ENCODE data around the gene ACOT7.
"Not testable (repeated sequence)": the region's sequence is repeated elsewhere in the genome, so short reads cannot be mapped to it uniquely, and the experiment has no call there.

Gene ACOT7

DNA sequence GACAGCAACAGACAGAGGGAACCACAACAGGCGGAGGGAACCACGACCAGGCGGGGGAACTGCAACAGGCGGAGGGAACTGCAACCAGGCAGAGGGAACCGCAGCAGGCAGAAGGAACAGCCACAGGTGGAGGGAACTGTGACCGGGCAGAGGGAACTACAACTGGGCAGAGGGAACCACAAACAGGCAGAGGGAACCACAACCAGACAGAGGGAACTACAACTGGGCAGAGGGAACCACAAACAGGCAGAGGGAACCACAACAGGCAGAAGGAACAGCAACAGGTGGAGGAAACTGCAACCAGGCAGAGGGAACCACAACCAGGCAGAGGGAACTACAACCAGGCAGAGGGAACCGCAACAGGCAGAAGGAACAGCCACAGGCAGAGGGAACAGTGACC, 85.9 kb downstream of the ACOT7 start:
- not testable (repeated sequence) for DNase-seq

DNA sequence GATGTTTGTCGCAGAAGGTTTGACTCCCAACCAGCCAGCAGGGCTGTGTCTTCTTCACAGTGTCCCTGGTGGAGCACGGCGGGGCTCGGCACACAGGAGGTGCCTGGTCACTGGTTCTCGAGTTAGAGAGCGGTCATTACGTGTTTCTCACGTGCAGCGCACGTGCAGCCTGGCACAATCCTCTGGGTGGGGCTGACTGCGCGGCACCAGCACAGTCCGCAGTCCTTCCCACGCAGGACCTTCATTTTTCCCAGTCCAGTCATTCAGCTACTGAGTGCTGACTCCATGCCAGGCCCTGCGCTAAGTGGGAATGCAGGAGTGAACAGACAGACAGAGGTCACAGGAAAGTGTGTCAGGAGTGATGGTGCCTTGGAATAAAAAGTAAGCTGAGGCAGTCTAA, 86.5 kb downstream of the ACOT7 start:
- no peak for DNase-seq

DNA sequence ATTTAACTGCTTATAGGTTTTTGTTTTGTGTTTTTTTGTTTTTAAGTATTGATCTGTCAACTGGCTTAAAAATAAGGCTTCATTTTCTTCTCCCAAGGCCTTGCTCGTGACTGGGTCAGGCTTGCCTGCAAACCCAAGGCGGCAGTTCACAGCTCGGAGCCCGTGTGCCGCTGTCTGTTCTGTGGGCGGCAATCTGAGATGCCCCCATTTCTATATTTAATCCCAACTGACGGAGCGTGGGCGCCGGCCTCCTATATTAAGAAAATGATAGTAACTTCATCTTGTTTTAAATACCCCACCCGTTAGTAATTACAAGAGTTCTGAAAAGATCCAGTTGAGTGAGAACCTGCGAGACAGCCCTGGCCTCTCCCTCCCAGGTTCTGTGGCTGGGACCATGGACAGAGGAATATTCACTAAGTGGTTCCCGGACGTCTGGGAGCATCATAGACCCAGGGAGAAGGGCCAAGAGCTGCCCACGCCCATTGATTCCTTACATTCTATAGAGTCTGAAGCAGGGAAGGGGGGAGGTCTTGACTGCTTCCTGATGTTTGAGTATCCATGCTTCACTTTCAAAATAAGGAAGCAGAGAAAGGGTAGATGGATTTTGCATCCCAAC, 90.1 kb downstream of the ACOT7 start:
- no peak for DNase-seq

DNA sequence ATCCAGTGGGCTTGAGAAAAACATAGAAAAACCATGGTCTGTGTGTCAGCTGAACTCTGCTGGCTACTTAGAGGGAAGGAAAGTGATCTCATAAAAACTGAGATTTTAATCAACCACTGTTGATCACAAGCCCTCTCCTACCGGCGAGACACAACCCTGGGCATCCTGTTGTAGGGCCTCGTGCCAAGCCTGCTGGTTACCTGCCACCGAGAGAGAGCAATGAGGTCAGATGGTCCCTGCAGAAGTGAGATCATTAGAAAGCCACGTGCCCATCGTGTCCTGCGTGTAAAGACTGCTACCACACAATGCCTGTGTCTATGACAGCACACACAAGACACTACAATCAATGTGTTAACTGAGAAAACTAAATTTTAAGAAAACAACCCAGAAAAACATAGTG, 91.0 kb downstream of the ACOT7 start:
- no peak for DNase-seq

GRCh38 chr1:6301526-6301925, 92.0 kb downstream of the ACOT7 start:
- no peak for DNase-seq

GRCh38 chr1:6300342-6301048, 93.1 kb downstream of the ACOT7 start:
- no peak for DNase-seq

GRCh38 chr1:6299557-6300165, 93.9 kb downstream of the ACOT7 start:
- no peak for DNase-seq

GRCh38 chr1:6298940-6299465, 94.6 kb downstream of the ACOT7 start:
- no peak for DNase-seq

GRCh38 chr1:6298530-6298929, 95.0 kb downstream of the ACOT7 start:
- DNase-seq = no peak

GRCh38 chr1:6295910-6296309, 97.7 kb downstream of the ACOT7 start:
- no peak for DNase-seq

GRCh38 chr1:6294890-6295556, 98.5 kb downstream of the ACOT7 start:
- DNase-seq = no peak

- no peak for DNase-seq
Observed at GRCh38 chr1:6294080-6294889, 99.3 kb downstream of the ACOT7 start.

DNA sequence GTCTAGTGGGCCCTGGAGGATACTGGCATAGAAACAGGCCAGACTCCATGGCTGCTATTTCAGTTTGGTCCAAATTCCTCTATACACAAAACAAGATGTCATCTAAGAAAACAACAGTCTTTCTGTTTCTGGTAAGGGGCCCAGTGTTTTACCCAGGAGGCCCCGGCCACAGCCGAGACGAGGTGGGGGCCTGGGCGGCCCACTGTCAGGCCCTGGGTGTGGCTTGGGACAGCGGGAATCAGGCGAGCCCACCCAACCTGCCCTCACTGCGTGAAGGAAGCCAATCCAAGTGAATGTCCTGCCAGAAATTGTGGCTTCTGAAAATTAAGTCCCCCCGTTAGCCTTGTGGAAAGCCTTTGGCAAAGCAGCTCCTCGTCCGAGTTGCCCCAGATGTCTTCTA, 101.5 kb downstream of the ACOT7 start:
- no peak for DNase-seq

DNA sequence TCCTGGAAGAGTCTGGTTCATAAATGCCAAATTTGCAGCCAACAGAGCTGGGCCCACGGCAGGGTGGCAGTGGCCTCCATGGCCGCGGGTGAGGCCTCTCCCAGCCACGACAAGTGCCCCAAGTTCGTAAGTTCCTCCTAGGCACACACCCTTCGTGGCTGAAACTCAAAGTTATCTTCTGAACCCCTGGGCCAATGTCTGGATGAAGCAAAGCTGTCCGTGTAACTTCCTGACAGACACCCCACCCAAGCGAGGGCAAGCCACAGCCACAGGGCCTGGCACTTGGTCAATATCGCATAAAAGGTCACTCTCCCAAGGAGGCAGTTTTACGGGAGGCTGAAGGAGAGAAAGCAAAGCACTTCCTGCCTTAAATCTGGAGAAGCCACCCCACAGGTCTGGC, 104.9 kb downstream of the ACOT7 start:
- no peak for DNase-seq

GRCh38 chr1:6288026-6288425, 105.5 kb downstream of the ACOT7 start:
- no peak for DNase-seq

- DNase-seq = no peak
Observed at GRCh38 chr1:6287431-6287886, 106.1 kb downstream of the ACOT7 start.

DNA sequence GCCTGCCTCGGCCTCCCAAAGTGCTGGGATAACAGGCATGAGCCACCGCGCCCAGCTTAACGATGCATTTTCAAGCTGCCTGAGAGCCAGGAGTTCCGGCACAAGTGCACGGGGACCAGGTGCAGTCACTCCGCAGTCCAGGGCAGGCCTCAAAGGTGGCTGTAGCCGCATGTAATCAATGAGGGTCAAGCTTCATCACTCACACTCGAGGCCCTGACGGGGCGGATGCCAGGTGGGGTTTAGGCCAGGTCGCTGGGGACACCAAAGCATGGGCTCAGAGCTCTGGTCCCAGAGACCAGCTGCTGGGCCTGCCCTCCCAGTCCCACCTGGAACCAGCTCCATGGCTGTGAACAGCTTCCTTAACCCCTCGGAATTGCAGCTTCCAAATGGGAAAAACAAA, 106.5 kb downstream of the ACOT7 start:
- no peak for DNase-seq

DNA sequence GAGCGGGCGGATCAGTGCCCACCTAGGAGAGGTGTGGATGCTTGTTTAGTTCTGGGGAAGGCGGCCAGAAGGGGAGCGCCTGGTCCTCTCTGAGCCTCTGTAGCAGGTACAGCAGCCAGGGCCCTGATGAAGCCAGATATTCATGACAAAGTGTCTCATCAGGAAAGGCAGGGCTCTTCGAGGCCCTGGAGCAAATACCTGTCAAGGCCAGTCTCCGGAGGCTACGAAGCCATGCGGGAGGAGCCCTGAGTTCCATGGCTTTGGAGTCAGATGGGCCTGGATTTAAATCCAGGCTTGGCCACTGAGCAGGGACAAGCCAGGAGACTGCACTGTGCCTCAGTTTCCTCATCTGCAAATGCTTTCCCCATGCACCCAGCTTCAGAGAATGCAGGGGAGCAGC, 107.3 kb downstream of the ACOT7 start:
- no peak for DNase-seq

- no peak for DNase-seq
Observed at GRCh38 chr1:6285336-6285735, 108.2 kb downstream of the ACOT7 start.

DNA sequence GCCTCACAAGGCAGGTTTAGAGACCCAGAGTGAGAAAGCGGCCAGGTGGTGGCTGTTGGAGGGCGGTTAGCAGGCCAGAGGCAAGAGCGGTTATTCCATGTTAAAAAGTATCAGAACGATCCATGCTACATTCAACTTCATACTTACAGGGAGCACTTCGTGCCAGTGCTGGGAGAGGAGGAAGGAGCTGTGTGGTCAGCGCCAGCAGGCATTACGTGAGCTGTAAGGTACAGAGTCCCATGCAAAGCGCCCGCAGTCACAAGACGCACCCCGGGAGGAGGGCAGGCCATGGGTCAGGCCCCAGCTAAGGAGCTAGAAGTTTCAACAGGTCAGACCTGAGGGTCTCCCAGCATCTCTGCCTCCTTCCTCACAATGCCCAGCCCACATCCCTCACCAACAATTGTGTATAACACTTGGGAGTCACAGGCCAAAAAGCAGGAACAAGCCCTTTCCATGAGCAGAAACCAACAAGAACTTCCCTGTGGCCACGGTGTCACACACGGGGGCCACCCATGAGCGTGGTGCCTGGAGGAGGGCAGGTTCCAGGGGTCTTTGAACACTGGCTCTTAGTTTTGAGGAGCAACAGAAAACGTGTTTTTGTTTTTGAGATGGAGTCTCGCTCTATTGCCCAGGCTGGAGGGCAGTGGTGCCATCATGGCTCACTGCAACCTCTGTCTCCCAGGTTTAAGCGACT, 110.8 kb downstream of the ACOT7 start:
- DNase-seq = no peak

GRCh38 chr1:6281511-6282402, 111.8 kb downstream of the ACOT7 start:
- no peak for DNase-seq
